Measurements from ENCODE around the gene HMOX2. TPM values are rescaled to one million over a fixed set of nuclear protein-coding genes. Genes with fewer than 3 reads are reported as not detected.

HMOX2 gene
- total and polyA plus RNA-seq, 2 of the 13 experiments (the other 11 are each of a cell fraction or from before 2014, with no cell fraction given), result 60.3 to 70.4 TPM

- in situ Hi-C loops (cut with HindIII; ENCODE audit: extremely low pct_ligation_motif_present, low pct_unique_long_range_greater_than_20kb) (no loop called here), intact Hi-C loops (cut with micrococcal nuclease; ENCODE audit: unreplicated experiment) (no loop called here)
- H3K27me3 ChIP-seq (ENCODE audit: control insufficient read depth in 1 of 2, insufficient read depth in 2 of 2, low read length in 2 of 2), result no peaks in the 10 kb centered on the region
- H3K4me2 ChIP-seq (ENCODE audit: low read depth, low read length), result no peak overlapping the region
- H3K36me3 ChIP-seq (replicated peaks in 1 of 2; ENCODE audit: control insufficient read depth in 1 of 2, insufficient read depth in 2 of 2, low read length in 2 of 2), result peaks cover 0 to 12% of the 10 kb centered on the region in 2 experiments; a peak in 3 of 5 replicates
- no peak overlapping the region for H3K4me3 ChIP-seq (replicated peaks in 1 of 3; ENCODE audit: insufficient read depth in 1 of 3, low read depth in 2 of 3, low read length in 3 of 3)
- no peak overlapping the region for H3K9ac ChIP-seq (ENCODE audit: insufficient read depth, low read depth, low read length)
- FAIRE-seq (no peak), ATAC-seq (no peak), DNase-seq (ENCODE audit: low spot score) (no peak)
- H3K27ac ChIP-seq (ENCODE audit: extremely low read length, insufficient read depth, low read length), result no peak overlapping the region
- no peaks in the 10 kb centered on the region for H4K20me1 ChIP-seq (ENCODE audit: insufficient read depth, low read length)
- BruUV-seq (replicated peaks), result no TSS peak
- 97% methylated on average over 16 of the region's 32 CpGs for WGBS (ENCODE audit: low lambda C conversion rate)
- ChIA-PET POLR2A (interaction anchor here (1.6 kb wide), 1 partner anchor 10 kb away, joined by 4 read pairs; the partner anchor contains the start of gene HMOX2), CTCF (ENCODE audit: low intra/inter-chr PET ratio, low total read pairs) (no interaction called here)
- no peaks in the 10 kb centered on the region for H3K9me3 ChIP-seq (ENCODE audit: low read length)
- H3K4me1 ChIP-seq (ENCODE audit: insufficient read depth, low read length), result peaks cover 41% of the 10 kb centered on the region
- peak; percentile 10 for TF ChIP-seq AGO2 (optimal IDR thresholded peaks at IDR 0.05; ENCODE audit: low read depth, low read length)
- no peak for TF ChIP-seq ZNF30 (CRISPR knock-in tag; IDR thresholded peaks at IDR 0.05)
- H2AFZ ChIP-seq (ENCODE audit: low read length), result no peak overlapping the region
- no peaks in the 10 kb centered on the region for H3K79me2 ChIP-seq (ENCODE audit: insufficient read depth, low read length)
Observed at GRCh38 chr16:4465977-4466779, 10.0 kb upstream of the HMOX2 start.

GRCh38 chr16:4467916-4468315, 8.3 kb upstream of the HMOX2 start:
- H4K20me1 ChIP-seq (ENCODE audit: insufficient read depth, low read length), result no peaks in the 10 kb centered on the region
- no peak overlapping the region for H3K27ac ChIP-seq (ENCODE audit: extremely low read length, insufficient read depth, low read length)
- H3K27me3 ChIP-seq (ENCODE audit: control insufficient read depth in 1 of 2, insufficient read depth in 2 of 2, low read length in 2 of 2), result no peaks in the 10 kb centered on the region
- DNase-seq (ENCODE audit: low spot score) (no peak), ATAC-seq (no peak), FAIRE-seq (no peak)
- H3K4me3 ChIP-seq (replicated peaks in 1 of 3; ENCODE audit: insufficient read depth in 1 of 3, low read depth in 2 of 3, low read length in 3 of 3), result no peak overlapping the region
- intact Hi-C loops (cut with micrococcal nuclease; ENCODE audit: unreplicated experiment) (no loop called here), in situ Hi-C loops (cut with HindIII; ENCODE audit: extremely low pct_ligation_motif_present, low pct_unique_long_range_greater_than_20kb) (no loop called here)
- H3K36me3 ChIP-seq (replicated peaks in 1 of 2; ENCODE audit: control insufficient read depth in 1 of 2, insufficient read depth in 2 of 2, low read length in 2 of 2), result peaks cover 0 to 12% of the 10 kb centered on the region in 2 experiments; a peak in 3 of 5 replicates
- no peak overlapping the region for H2AFZ ChIP-seq (ENCODE audit: low read length)
- ChIA-PET CTCF (ENCODE audit: low intra/inter-chr PET ratio, low total read pairs) (no interaction called here), POLR2A (no interaction called here)
- 96% methylated on average over 16 of the region's 16 CpGs for WGBS (ENCODE audit: low lambda C conversion rate)
- no peaks in the 10 kb centered on the region for H3K79me2 ChIP-seq (ENCODE audit: insufficient read depth, low read length)
- no TSS peak for BruUV-seq (replicated peaks)
- H3K9me3 ChIP-seq (ENCODE audit: low read length), result no peaks in the 10 kb centered on the region
- peaks cover 33% of the 10 kb centered on the region for H3K4me1 ChIP-seq (ENCODE audit: insufficient read depth, low read length)
- no peak overlapping the region for H3K4me2 ChIP-seq (ENCODE audit: low read depth, low read length)
- H3K9ac ChIP-seq (ENCODE audit: insufficient read depth, low read depth, low read length), result no peak overlapping the region
- TF ChIP-seq CEBPG (CRISPR knock-in tag; IDR thresholded peaks at IDR 0.05), result no peak
- TF ChIP-seq ZNF564 (CRISPR knock-in tag; IDR thresholded peaks at IDR 0.05), result no peak
- no peak for TF ChIP-seq ATM (IDR thresholded peaks at IDR 0.05; ENCODE audit: borderline replicate concordance)
- TF ChIP-seq ZNF605 (CRISPR knock-in tag; IDR thresholded peaks at IDR 0.05), result no peak
- no peak for TF ChIP-seq SETDB1 (CRISPR knock-in tag; IDR thresholded peaks at IDR 0.05; ENCODE audit: borderline replicate concordance)
- TF ChIP-seq HINFP (CRISPR knock-in tag; IDR thresholded peaks at IDR 0.05; ENCODE audit: low read depth), result no peak
- TF ChIP-seq PAX8 (CRISPR knock-in tag; IDR thresholded peaks at IDR 0.05; ENCODE audit: borderline replicate concordance), result no peak
- TF ChIP-seq ZNF430 (CRISPR knock-in tag; IDR thresholded peaks at IDR 0.05), result no peak
- no peak for TF ChIP-seq ZNF501 (CRISPR knock-in tag; IDR thresholded peaks at IDR 0.05)
- no peak for TF ChIP-seq ZNF574 (CRISPR knock-in tag; IDR thresholded peaks at IDR 0.05)
- TF ChIP-seq HDAC2 (CRISPR knock-in tag; IDR thresholded peaks at IDR 0.05), result no peak
- no peak for TF ChIP-seq CC2D1A (CRISPR knock-in tag; IDR thresholded peaks at IDR 0.05)
